ENCODE data around the gene TULP3.
A peak's percentile ranks its signal among the peaks of the same experiment; 100 is the strongest.

Gene TULP3

GRCh38 chr12:2890388-2891239 lies at the start of gene TULP3:
Gene TULP3, plus strand, starts transcription at chr12:2890891. Its CDS starts 57 bp downstream, at chr12:2890948.
- peaks cover 3% of the 10 kb centered on the region; the same call in 1 of the 2 replicates for H3K4me1 ChIP-seq (ENCODE audit: insufficient read depth, low read length)
- peaks cover 19% of the 10 kb centered on the region for H3K36me3 ChIP-seq (ENCODE audit: insufficient read depth, low read length)
- peak within 1 kb of the TSS; percentile 94 for H3K9ac ChIP-seq (ENCODE audit: low read depth, low read length)
- no peaks in the 10 kb centered on the region for H3K9me3 ChIP-seq (ENCODE audit: control insufficient read depth, insufficient read depth, low read length)

DNA sequence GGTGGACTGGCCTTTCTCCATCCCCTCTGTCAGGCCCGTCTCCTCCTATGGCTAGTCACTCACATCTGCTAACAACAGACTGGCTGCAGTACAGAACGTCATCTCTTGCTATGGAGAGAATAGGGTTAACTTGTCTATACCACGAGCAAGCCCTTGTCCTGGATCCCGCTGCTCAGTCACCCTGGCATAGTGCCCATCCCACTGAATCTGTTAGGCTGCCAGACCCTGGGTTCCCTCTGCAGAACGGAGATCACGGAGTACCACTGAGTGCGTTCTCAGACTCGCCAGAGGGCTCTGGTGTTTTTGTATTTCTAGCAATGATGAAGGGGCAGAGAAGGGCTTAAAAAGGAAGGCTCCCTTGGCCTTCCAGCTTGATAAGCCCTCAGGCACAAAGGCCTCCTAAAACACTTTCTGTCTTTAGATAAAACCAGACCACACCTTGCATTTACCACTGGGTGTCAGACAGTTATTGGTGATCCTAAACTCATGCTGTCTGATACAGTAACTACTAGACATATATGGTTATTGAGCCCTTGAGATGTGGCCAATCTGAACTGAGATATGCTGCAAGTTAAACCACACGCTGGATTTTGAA lies 49.5 kb upstream of the TULP3 start:
- no peak overlapping the region for H3K9ac ChIP-seq (ENCODE audit: low read depth, low read length)
- no peaks in the 10 kb centered on the region for H3K9me3 ChIP-seq (ENCODE audit: control insufficient read depth, insufficient read depth, low read length)
- peaks cover 2% of the 10 kb centered on the region; the same call in 1 of the 2 replicates for H3K36me3 ChIP-seq (ENCODE audit: insufficient read depth, low read length)
- peaks cover 6% of the 10 kb centered on the region; the same call in 1 of the 2 replicates for H3K4me1 ChIP-seq (ENCODE audit: insufficient read depth, low read length)

- Histone ChIP-seq H3K9ac (ENCODE audit: low read depth, low read length) (no peak overlapping the region), H3K36me3 (ENCODE audit: insufficient read depth, low read length) (peaks cover 2% of the 10 kb centered on the region; the same call in 1 of the 2 replicates), H3K9me3 (ENCODE audit: control insufficient read depth, insufficient read depth, low read length) (no peaks in the 10 kb centered on the region)
Measured at GRCh38 chr12:2842948-2843347, 47.7 kb upstream of the TULP3 start.

GRCh38 chr12:2844786-2845185 lies 45.9 kb upstream of the TULP3 start:
- Histone ChIP-seq H3K9me3 (ENCODE audit: control insufficient read depth, insufficient read depth, low read length) (no peaks in the 10 kb centered on the region), H3K4me1 (ENCODE audit: insufficient read depth, low read length) (peaks cover 10% of the 10 kb centered on the region; the same call in 1 of the 2 replicates), H3K36me3 (ENCODE audit: insufficient read depth, low read length) (peaks cover under 1% of the 10 kb centered on the region; the same call in 1 of the 2 replicates), H3K9ac (ENCODE audit: low read depth, low read length) (no peak overlapping the region)

More at GRCh38 chr12:2842948-2843347, 47.7 kb upstream of the TULP3 start:
- peaks cover 6% of the 10 kb centered on the region; the same call in 1 of the 2 replicates for H3K4me1 ChIP-seq (ENCODE audit: insufficient read depth, low read length)

DNA sequence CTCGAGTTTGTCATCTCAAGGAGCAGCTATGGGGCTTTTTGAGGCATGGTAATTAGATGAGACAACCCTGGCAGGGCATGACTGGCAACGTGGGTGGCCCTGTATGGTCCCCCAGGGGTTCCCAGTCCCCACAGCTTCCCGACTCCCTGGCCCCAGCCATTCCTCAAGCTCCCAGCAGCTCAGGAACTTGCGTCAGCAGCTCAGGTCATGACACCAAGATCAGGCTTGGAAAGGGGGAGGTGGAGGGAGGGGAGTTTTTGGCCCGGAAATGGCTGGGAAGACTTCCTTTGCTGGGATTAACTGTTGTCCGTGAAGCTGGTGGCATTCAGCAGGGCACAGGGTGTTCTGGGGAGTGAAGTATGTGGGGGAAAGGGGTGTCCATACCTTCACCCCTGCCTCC lies 45.4 kb upstream of the TULP3 start:
- no peak overlapping the region for H3K9ac ChIP-seq (ENCODE audit: low read depth, low read length)
- peaks cover 13% of the 10 kb centered on the region; the same call in 1 of the 2 replicates for H3K4me1 ChIP-seq (ENCODE audit: insufficient read depth, low read length)
- no peaks in the 10 kb centered on the region for H3K36me3 ChIP-seq (ENCODE audit: insufficient read depth, low read length)
- no peaks in the 10 kb centered on the region for H3K9me3 ChIP-seq (ENCODE audit: control insufficient read depth, insufficient read depth, low read length)

- H3K9ac ChIP-seq (ENCODE audit: low read depth, low read length) = no peak overlapping the region
- H3K36me3 ChIP-seq (ENCODE audit: insufficient read depth, low read length) = no peaks in the 10 kb centered on the region
- peaks cover 7% of the 10 kb centered on the region; the same call in 1 of the 2 replicates for H3K4me1 ChIP-seq (ENCODE audit: insufficient read depth, low read length)
- H3K9me3 ChIP-seq (ENCODE audit: control insufficient read depth, insufficient read depth, low read length) = no peaks in the 10 kb centered on the region
Measured at GRCh38 chr12:2851931-2852330, 38.8 kb upstream of the TULP3 start.

GRCh38 chr12:2853626-2854025 lies 37.1 kb upstream of the TULP3 start:
- no peaks in the 10 kb centered on the region; the same call in 1 of the 2 replicates for H3K36me3 ChIP-seq (ENCODE audit: insufficient read depth, low read length)
- H3K4me1 ChIP-seq (ENCODE audit: insufficient read depth, low read length) = peaks cover 7% of the 10 kb centered on the region; the same call in 1 of the 2 replicates
- no peak overlapping the region for H3K9ac ChIP-seq (ENCODE audit: low read depth, low read length)
- H3K9me3 ChIP-seq (ENCODE audit: control insufficient read depth, insufficient read depth, low read length) = no peaks in the 10 kb centered on the region

GRCh38 chr12:2854669-2855453 lies 35.8 kb upstream of the TULP3 start:
- Histone ChIP-seq H3K9ac (ENCODE audit: low read depth, low read length) (no peak overlapping the region), H3K9me3 (ENCODE audit: control insufficient read depth, insufficient read depth, low read length) (no peaks in the 10 kb centered on the region), H3K36me3 (ENCODE audit: insufficient read depth, low read length) (peaks cover 9% of the 10 kb centered on the region), H3K4me1 (ENCODE audit: insufficient read depth, low read length) (peaks cover 2% of the 10 kb centered on the region; the same call in 1 of the 2 replicates)

DNA sequence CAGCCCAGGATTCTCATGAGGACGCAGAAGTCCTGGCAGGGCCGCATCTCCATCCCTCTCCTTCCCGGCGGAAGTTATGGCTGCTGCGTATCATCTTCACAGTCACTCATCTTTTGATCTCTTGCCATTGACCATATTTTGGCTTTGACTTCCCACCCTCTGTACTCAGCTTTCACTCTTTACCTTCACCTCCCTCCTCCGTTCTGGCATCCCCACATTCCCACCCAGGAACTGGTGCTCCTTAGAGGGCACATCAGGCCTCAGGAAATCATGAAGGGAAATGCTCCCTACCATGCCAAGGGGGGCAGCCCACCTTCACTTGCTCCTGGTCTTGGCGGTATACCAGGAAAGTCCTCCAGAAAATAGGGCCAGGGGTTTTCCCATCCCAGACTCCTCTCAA lies 35.1 kb upstream of the TULP3 start:
- no peaks in the 10 kb centered on the region for H3K4me1 ChIP-seq (ENCODE audit: insufficient read depth, low read length)
- no peak overlapping the region for H3K9ac ChIP-seq (ENCODE audit: low read depth, low read length)
- peaks cover 15% of the 10 kb centered on the region for H3K36me3 ChIP-seq (ENCODE audit: insufficient read depth, low read length)

DNA sequence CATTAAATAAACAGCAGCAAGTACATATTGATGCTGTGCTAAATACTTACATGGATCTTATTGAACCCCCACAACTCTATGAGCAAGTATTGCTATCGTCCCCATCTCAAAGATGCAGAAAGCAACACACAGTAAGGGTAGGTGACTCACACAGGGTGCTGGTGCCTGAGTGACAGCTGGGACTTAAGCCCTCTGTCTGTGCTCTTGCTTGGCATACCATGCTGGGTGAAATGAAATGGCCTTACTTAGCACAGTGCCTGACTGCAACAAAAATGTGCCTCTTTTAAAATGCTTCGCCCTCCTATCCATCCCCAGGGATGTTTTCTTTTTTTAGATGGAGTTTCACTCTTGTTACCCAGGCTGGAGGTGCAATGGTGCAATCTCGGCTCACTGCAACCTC lies 34.6 kb upstream of the TULP3 start:
- H3K9ac ChIP-seq (ENCODE audit: low read depth, low read length) = no peak overlapping the region
- H3K36me3 ChIP-seq (ENCODE audit: insufficient read depth, low read length) = peaks cover 15% of the 10 kb centered on the region
- H3K4me1 ChIP-seq (ENCODE audit: insufficient read depth, low read length) = no peaks in the 10 kb centered on the region
- H3K9me3 ChIP-seq (ENCODE audit: control insufficient read depth, insufficient read depth, low read length) = no peaks in the 10 kb centered on the region

More for the DNA sequence above, 35.1 kb upstream of the TULP3 start:
- H3K9me3 ChIP-seq (ENCODE audit: control insufficient read depth, insufficient read depth, low read length) = no peaks in the 10 kb centered on the region

GRCh38 chr12:2857021-2857431 lies 33.7 kb upstream of the TULP3 start, which contains the start of gene TEX52:
Gene TEX52, minus strand, starts transcription at chr12:2857039. Its CDS starts 13 bp downstream, at chr12:2857026.
- H3K36me3 ChIP-seq (ENCODE audit: insufficient read depth, low read length) = peaks cover 15% of the 10 kb centered on the region
- H3K9ac ChIP-seq (ENCODE audit: low read depth, low read length) = no peak within 1 kb of the TSS
- no peaks in the 10 kb centered on the region for H3K4me1 ChIP-seq (ENCODE audit: insufficient read depth, low read length)
- H3K9me3 ChIP-seq (ENCODE audit: control insufficient read depth, insufficient read depth, low read length) = no peaks in the 10 kb centered on the region

DNA sequence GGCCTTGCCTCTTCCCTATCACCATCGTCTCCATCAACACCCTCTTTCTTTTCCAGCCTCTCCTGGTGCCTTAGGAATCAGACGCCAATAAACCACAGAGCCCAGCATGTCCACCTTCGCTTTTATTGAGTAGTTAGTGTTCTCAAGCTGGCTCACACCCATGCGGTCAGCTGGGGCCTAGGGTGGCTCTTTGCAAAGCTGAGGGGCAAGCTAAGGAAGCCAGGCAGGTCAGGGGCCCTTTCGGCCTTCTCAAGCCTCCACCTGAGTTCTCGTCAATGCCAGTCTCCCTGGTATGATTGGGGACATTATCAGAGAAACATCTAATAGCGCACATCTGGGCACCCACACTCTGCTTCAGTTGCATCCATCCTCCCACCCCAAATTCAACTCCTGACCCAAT lies 33.1 kb upstream of the TULP3 start:
- Histone ChIP-seq H3K9ac (ENCODE audit: low read depth, low read length) (no peak overlapping the region), H3K9me3 (ENCODE audit: control insufficient read depth, insufficient read depth, low read length) (no peaks in the 10 kb centered on the region), H3K36me3 (ENCODE audit: insufficient read depth, low read length) (peaks cover 15% of the 10 kb centered on the region), H3K4me1 (ENCODE audit: insufficient read depth, low read length) (no peaks in the 10 kb centered on the region)

DNA sequence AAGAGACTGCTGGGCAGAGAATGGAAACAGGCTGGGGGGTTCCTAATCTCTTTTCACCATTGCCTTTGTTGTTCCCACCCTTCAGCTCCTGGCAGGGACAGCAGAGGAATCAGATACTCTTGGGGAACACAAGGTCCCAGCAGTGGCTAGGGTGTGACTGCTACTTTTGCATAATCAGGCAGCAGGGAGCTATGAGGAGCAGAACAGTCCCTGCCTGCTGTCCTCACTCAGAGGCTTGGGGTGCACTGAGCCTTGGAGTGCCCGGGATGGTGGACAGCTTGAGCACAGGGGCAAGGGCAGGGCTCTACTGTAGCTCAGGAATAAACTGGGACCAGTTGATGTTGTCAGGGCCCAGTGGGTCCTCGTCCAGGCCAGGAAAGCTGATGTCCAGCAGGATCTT lies 32.4 kb upstream of the TULP3 start:
- no peaks in the 10 kb centered on the region for H3K9me3 ChIP-seq (ENCODE audit: control insufficient read depth, insufficient read depth, low read length)
- peaks cover 15% of the 10 kb centered on the region for H3K36me3 ChIP-seq (ENCODE audit: insufficient read depth, low read length)
- H3K9ac ChIP-seq (ENCODE audit: low read depth, low read length) = no peak overlapping the region
- H3K4me1 ChIP-seq (ENCODE audit: insufficient read depth, low read length) = no peaks in the 10 kb centered on the region

DNA sequence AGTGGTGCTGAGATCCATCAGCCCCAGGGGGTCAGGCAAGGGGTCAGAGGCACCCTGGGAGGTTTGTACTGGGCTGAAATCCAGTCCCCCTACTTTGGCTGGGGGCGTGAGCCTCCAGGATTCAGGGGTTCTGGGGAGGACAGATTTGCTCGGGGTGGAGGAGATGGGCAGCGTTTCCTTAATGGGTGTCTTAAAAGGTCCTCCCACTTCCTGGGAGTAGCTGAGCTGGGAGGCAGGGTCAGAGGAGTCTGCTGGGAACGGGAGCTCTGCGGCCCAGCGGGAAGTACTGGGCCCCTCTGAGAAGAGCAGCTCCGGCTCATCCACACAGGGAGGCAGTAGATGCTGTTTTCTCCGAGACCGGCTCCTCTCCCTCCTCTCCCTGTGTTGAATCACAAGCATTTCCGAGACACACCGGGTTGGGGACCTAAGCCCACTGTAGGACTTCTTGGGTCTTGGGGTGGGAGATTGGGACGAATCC lies 31.7 kb upstream of the TULP3 start:
- H3K4me1 ChIP-seq (ENCODE audit: insufficient read depth, low read length) = no peaks in the 10 kb centered on the region
- H3K36me3 ChIP-seq (ENCODE audit: insufficient read depth, low read length) = peaks cover 15% of the 10 kb centered on the region
- no peak overlapping the region for H3K9ac ChIP-seq (ENCODE audit: low read depth, low read length)
- H3K9me3 ChIP-seq (ENCODE audit: control insufficient read depth, insufficient read depth, low read length) = no peaks in the 10 kb centered on the region

Data from ES-I3 (cell line).